ENCODE data around the gene MEPE.

DNA sequence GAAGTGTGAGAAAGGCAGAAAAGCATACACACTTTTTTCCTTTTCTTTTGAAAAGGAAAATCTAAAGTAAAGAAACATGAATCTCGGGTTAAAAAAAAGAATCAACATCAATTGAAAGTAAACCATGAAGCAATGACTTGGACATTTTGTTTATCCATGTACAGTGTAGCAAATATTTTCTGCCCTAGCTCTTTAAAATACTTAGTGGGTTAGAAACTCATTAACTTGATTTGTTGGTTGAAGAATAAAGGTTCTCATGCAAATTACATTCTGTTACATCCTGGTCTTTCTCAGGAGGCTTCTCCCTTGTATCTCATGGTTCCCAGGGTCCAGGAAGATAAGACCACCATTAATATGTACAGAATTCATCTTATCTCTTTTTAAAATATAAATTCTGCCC lies 9.0 kb upstream of the MEPE start:
- TF ChIP-seq, protein P1, sequence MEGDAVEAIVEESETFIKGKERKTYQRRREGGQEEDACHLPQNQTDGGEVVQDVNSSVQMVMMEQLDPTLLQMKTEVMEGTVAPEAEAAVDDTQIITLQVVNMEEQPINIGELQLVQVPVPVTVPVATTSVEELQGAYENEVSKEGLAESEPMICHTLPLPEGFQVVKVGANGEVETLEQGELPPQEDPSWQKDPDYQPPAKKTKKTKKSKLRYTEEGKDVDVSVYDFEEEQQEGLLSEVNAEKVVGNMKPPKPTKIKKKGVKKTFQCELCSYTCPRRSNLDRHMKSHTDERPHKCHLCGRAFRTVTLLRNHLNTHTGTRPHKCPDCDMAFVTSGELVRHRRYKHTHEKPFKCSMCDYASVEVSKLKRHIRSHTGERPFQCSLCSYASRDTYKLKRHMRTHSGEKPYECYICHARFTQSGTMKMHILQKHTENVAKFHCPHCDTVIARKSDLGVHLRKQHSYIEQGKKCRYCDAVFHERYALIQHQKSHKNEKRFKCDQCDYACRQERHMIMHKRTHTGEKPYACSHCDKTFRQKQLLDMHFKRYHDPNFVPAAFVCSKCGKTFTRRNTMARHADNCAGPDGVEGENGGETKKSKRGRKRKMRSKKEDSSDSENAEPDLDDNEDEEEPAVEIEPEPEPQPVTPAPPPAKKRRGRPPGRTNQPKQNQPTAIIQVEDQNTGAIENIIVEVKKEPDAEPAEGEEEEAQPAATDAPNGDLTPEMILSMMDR (IDR thresholded peaks at IDR 0.05), result no peak
- TF ChIP-seq EZH2 (IDR thresholded peaks at IDR 0.05; ENCODE audit: borderline replicate concordance, insufficient read depth, low read depth, low read length, poor library complexity, severe bottlenecking), result no peak
